Activated CD4-positive, alpha-beta T cell treated with anti-CD3 and anti-CD28 coated beads for 1 hour (primary cell): ENCODE data around the gene RGSL1.

ENCODE experiments used
- DNase-seq: peaks from one replicate; pipeline ENCODE4 v3.0.0-alpha.2; 2020

The RGSL1 gene

GRCh38 chr1:182589931-182590330, 140.0 kb downstream of the RGSL1 start:
- DNase-seq = no peak

- peak; percentile 36 for DNase-seq
These were observed 145.8 kb downstream of the RGSL1 start for GRCh38 chr1:182595641-182596240.

GRCh38 chr1:182596934-182597333, 147.0 kb downstream of the RGSL1 start:
- no peak for DNase-seq

- DNase-seq = no peak
These were observed 148.3 kb downstream of the RGSL1 start for GRCh38 chr1:182598296-182598695.

GRCh38 chr1:182599339-182599738, 149.4 kb downstream of the RGSL1 start:
- no peak for DNase-seq

GRCh38 chr1:182600036-182600713, 150.2 kb downstream of the RGSL1 start:
- DNase-seq = no peak

- DNase-seq = no peak
These were observed 150.9 kb downstream of the RGSL1 start for GRCh38 chr1:182600745-182601415.

GRCh38 chr1:182601416-182601786, 151.5 kb downstream of the RGSL1 start:
- DNase-seq = peak; percentile 43

- DNase-seq = no peak
These were observed 152.0 kb downstream of the RGSL1 start for GRCh38 chr1:182601913-182602312.

- DNase-seq = no peak
These were observed 153.1 kb downstream of the RGSL1 start for GRCh38 chr1:182602935-182603645.

- no peak for DNase-seq
These were observed 153.8 kb downstream of the RGSL1 start for GRCh38 chr1:182603646-182604174.

- DNase-seq = peak; percentile 83
These were observed 154.5 kb downstream of the RGSL1 start, which contains the start of gene RGS16 for GRCh38 chr1:182604175-182605164. RGS16 (minus strand) TSS chr1:182604389; CDS start chr1:182604259, 130 bp downstream.

GRCh38 chr1:182607566-182607965, 157.6 kb downstream of the RGSL1 start:
- no peak for DNase-seq

- DNase-seq = no peak
These were observed 158.3 kb downstream of the RGSL1 start for GRCh38 chr1:182608236-182608635.

- no peak for DNase-seq
These were observed 159.1 kb downstream of the RGSL1 start for GRCh38 chr1:182608845-182609610.
